Panc1 (cell line): ENCODE measurements around the gene DLG2. TPM values are rescaled to one million over a fixed set of nuclear protein-coding genes. Genes with fewer than 3 reads are reported as not detected.

ENCODE experiments used
- ATAC-seq: fragments of 200-7000 bp; cut with Tn5 transposase; 2 replicates; pipeline ENCODE4 v1.9.1; 2020; ENCODE audit warnings: mild to moderate bottlenecking, moderate library complexity
- BruUV-seq: library from RNA; stranded (reverse); fragments of 400-500 nt; replicated peaks from 2 replicates; lab custom pipeline; 2021; lab: Mats Ljungman, UMichigan
- CTCF ChIA-PET: fragments of 300-600 bp; sonication (Branson Sonifier 250); formaldehyde crosslinking; loops from one replicate; lab custom pipeline; 2022; ENCODE audit warnings: antibody characterized with exemption; lab: Charles Lee
- POLR2A ChIA-PET: fragments of 300-600 bp; sonication (Branson Sonifier 250); formaldehyde crosslinking; loops from one replicate; lab custom pipeline; 2022; ENCODE audit warnings: antibody characterized with exemption; lab: Charles Lee
- DNase-seq: peaks from one replicate; pipeline ENCODE4 v3.0.0-alpha.2; 2010; ENCODE audit warnings: low read depth, low spot score
- H3K27ac ChIP-seq: 2 replicates; pipeline ENCODE4 v1.5.1; 2011; ENCODE audit warnings: mild to moderate bottlenecking, low read length, inconsistent platforms
- H3K27me3 ChIP-seq: fragments of 200-500 bp; sonication (Bioruptor generic); 2 replicates; pipeline ENCODE4 v1.6.0; 2014; ENCODE audit warnings: low read length, inconsistent platforms; ENCODE audit not compliant: control insufficient read depth, insufficient read depth
- H3K36me3 ChIP-seq: fragments of 200-500 bp; sonication (Bioruptor generic); 2 replicates; pipeline ENCODE4 v1.5.1; 2014; ENCODE audit warnings: inconsistent platforms, mild to moderate bottlenecking, low read length, moderate library complexity; ENCODE audit not compliant: control insufficient read depth, insufficient read depth
- H3K4me1 ChIP-seq: 2 replicates; pipeline ENCODE4 v1.5.1; 2011; ENCODE audit warnings: inconsistent platforms, mild to moderate bottlenecking, low read length, moderate library complexity; ENCODE audit not compliant: control insufficient read depth, insufficient read depth
- H3K4me3 ChIP-seq, 2 experiments: 2 replicates each; pipeline ENCODE4 v1.5.1; 2011 to 2012; ENCODE audit warnings: low read depth in 2 of 2, low read length in 2 of 2, mild to moderate bottlenecking in 2 of 2, inconsistent platforms in 1 of 2, moderate library complexity in 1 of 2
- H3K9me3 ChIP-seq: fragments of 200-500 bp; sonication (Bioruptor generic); 2 replicates; pipeline ENCODE4 v1.5.1; 2014; ENCODE audit warnings: low read depth, mild to moderate bottlenecking, inconsistent platforms, low read length, moderate library complexity; ENCODE audit not compliant: control insufficient read depth, insufficient read depth
- CTCF ChIP-seq: fragments of 450-650 bp; IDR thresholded peaks from 2 replicates; pipeline ENCODE4 v1.5.1; 2017; ENCODE audit warnings: mild to moderate bottlenecking
- POLR2AphosphoS5 ChIP-seq: IDR thresholded peaks from 2 replicates; pipeline ENCODE4 v1.6.1; 2012; ENCODE audit warnings: mild to moderate bottlenecking, low read depth, low read length, moderate library complexity
- REST ChIP-seq, 2 experiments: IDR thresholded peaks; 2 replicates each; pipeline ENCODE4 v1.6.1; 2011 to 2012; ENCODE audit warnings: low read depth in 2 of 2, control low read depth in 1 of 2, low read length in 1 of 2, mild to moderate bottlenecking in 1 of 2, moderate library complexity in 1 of 2; ENCODE audit not compliant: insufficient read depth in 1 of 2
- SIN3A ChIP-seq: IDR thresholded peaks from 2 replicates; pipeline ENCODE4 v1.6.1; 2012; ENCODE audit warnings: low read depth, mild to moderate bottlenecking, low read length, moderate library complexity, borderline replicate concordance; ENCODE audit not compliant: insufficient read depth
- TCF7L2 ChIP-seq: IDR thresholded peaks from 2 replicates; pipeline ENCODE4 v1.6.1; 2011; ENCODE audit warnings: mild to moderate bottlenecking, low read depth, low read length, inconsistent platforms
- in situ Hi-C: cut with HindIII; loops from 2 replicates; pipeline ENCODE4 v1.10.0; 2016; ENCODE audit warnings: low sequenced_read_pairs, low pct_unique_long_range_greater_than_20kb
- intact Hi-C: fragments of 100-400 bp; cut with micrococcal nuclease; formaldehyde crosslinking; loops from one replicate; pipeline ENCODE4 v1.10.0; 2022; ENCODE audit not compliant: unreplicated experiment
- total RNA-seq: library from RNA; stranded (reverse); gene quantifications from one replicate; pipeline ENCODE4 v1.2.1, GENCODE V29; 2021; ENCODE audit not compliant: unreplicated experiment

DLG2 gene
- total RNA-seq, 1 experiment from 2014 or later, result 4.2 TPM

GRCh38 chr11:83819931-83820549, 1807.1 kb downstream of the DLG2 start:
- ATAC-seq, result peak; percentile 68
- H3K27me3 ChIP-seq, result peaks cover 18% of the 10 kb centered on the region; the same call in 1 of the 2 replicates

GRCh38 chr11:83818349-83818748, 1808.8 kb downstream of the DLG2 start:
- Histone ChIP-seq H3K27me3 (peaks cover 18% of the 10 kb centered on the region; the same call in 1 of the 2 replicates), H3K9me3 (no peaks in the 10 kb centered on the region), H3K4me3 (no peak overlapping the region), H3K36me3 (no peaks in the 10 kb centered on the region), H3K4me1 (no peaks in the 10 kb centered on the region), H3K27ac (no peak overlapping the region)
- TF ChIP-seq TCF7L2, result no peak
- TF ChIP-seq POLR2AphosphoS5, result no peak
- no peak for TF ChIP-seq SIN3A
- TF ChIP-seq REST (IDR thresholded peaks at IDR 0.05; ENCODE audit: insufficient read depth in 1 of 2, low read depth in 2 of 2, low read length in 1 of 2), result no peak
- TF ChIP-seq CTCF, result no peak
- ChIA-PET POLR2A (no interaction called here), CTCF (no interaction called here)
- DNase-seq (no peak), ATAC-seq (no peak)
- in situ Hi-C loops, result no loop called here
- intact Hi-C loops, result loop anchor here (2.0 to 5.0 kb wide), 2 partner anchors 526 to 951 kb away; no protein-coding TSS in a partner anchor
- no TSS peak for BruUV-seq

More at GRCh38 chr11:83819931-83820549, 1807.1 kb downstream of the DLG2 start:
- Histone ChIP-seq H3K36me3 (no peaks in the 10 kb centered on the region), H3K4me3 (no peak overlapping the region), H3K4me1 (no peaks in the 10 kb centered on the region), H3K9me3 (no peaks in the 10 kb centered on the region), H3K27ac (no peak overlapping the region)
- no peak for TF ChIP-seq REST (IDR thresholded peaks at IDR 0.05; ENCODE audit: insufficient read depth in 1 of 2, low read depth in 2 of 2, low read length in 1 of 2)
- peak; percentile 73; the same call in 1 of the 2 replicates for TF ChIP-seq CTCF
- no peak for TF ChIP-seq TCF7L2
- no TSS peak for BruUV-seq
- in situ Hi-C loops, result no loop called here
- intact Hi-C loops, result loop anchor here (2.0 to 5.0 kb wide), 2 partner anchors 527 to 953 kb away; no protein-coding TSS in a partner anchor
- POLR2A ChIA-PET, result no interaction called here
- DNase-seq, result peak; percentile 24
- CTCF ChIA-PET, result interaction anchor here (1.0 kb wide), 1 partner anchor 527 kb away, joined by 4 read pairs; no protein-coding TSS in a partner anchor
